ENCODE measurements around the gene C10orf71.

GRCh38 chr10:49296382-49296781 is 2.6 kb upstream of the C10orf71 start:
- TF ChIP-seq CTCF (IDR thresholded peaks at IDR 0.05) (no peak), POLR2A (IDR thresholded peaks at IDR 0.05) (no peak)
